VCaP (cell line): ENCODE results near the gene PPP6C.
A peak's percentile ranks its signal among the peaks of the same experiment; 100 is the strongest.
"Not testable (repeated sequence)": the region's sequence is repeated elsewhere in the genome, so short reads cannot be mapped to it uniquely, and the experiment has no call there.

Experiments
- H3K27ac ChIP-seq: fragments of 450-650 bp; 2 replicates; pipeline ENCODE4 v1.5.1; 2017
- TF ChIP-seq, protein P1 (sequence below): fragments of 450-650 bp; conservative IDR thresholded peaks from 2 replicates; pipeline ENCODE4 v1.5.1; 2017; ENCODE audit warnings: mild to moderate bottlenecking, moderate library complexity

Gene PPP6C

DNA sequence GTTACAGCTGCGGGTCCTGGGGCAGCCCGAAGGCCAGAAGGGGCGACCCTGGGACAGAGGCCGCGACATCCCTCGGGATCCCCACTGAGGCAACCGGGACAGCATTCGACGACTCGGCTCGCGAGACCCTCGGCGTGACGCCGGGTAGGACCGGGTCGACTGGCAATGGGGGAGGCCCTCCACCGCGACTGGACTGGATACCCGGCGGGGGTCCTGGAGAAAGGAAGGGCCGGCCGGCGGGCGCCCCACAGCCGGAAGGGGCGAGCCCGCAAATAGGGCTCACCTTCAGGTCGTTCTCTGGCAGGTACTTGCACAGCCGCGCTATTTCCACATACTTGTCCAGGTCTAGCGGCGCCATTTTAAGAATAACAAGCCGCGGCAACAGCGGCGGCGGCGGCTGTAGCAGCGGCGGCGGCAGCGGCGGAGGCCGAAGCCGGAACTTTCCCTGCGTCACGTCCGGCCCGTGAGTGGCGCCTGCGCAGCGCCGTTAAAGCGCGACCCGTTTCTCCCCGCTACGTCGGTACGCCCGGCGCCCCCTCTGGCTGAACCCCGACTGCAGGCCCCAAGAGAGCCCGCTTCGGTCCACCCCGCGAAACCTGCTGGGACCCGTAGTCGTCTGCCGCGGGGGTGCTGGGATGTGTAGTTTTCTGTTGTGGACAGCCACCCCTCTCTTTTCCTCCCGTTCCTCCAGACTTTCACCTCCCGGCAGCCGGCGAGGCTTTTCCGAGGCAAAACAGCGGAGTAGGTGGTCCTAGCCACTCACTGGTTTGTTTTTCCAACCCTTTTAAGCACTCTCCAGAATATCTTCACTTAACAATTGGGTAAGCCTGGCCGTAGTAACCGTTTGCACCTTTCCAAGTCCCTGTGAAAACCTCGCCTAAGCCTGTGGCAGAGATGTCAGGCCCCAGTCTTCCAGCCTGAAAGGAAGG is at the start of gene PPP6C:
PPP6C (minus strand) TSS at position 443 of the 929 bp plus-strand sequence; CDS start at position 358, 85 bp downstream.
- H3K27ac ChIP-seq: peak within 1 kb of the TSS; percentile 95
- TF ChIP-seq, protein P1, sequence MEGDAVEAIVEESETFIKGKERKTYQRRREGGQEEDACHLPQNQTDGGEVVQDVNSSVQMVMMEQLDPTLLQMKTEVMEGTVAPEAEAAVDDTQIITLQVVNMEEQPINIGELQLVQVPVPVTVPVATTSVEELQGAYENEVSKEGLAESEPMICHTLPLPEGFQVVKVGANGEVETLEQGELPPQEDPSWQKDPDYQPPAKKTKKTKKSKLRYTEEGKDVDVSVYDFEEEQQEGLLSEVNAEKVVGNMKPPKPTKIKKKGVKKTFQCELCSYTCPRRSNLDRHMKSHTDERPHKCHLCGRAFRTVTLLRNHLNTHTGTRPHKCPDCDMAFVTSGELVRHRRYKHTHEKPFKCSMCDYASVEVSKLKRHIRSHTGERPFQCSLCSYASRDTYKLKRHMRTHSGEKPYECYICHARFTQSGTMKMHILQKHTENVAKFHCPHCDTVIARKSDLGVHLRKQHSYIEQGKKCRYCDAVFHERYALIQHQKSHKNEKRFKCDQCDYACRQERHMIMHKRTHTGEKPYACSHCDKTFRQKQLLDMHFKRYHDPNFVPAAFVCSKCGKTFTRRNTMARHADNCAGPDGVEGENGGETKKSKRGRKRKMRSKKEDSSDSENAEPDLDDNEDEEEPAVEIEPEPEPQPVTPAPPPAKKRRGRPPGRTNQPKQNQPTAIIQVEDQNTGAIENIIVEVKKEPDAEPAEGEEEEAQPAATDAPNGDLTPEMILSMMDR: peak; percentile 68

DNA sequence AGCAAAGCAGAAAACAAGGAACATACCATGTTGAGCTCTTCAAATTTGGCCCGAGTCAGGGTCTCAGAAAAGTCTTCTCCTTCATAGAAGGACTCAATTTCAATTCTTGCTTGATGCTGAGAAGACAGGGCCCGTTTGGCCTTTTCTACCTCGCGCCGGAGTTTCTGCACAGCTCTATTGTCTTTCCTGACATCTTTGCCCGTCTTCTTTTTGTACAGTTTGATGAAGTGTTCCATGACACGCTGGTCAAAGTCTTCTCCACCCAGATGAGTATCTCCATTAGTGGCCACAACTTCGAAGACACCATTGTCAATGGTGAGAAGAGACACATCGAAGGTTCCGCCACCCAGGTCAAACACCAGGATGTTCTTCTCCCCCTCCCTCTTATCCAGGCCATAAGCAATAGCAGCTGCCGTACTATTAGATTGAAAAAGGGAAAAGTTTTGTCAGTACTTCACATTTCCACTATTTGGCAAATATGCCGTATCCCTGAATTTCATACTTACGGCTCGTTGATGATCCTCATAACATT is 49.4 kb upstream of the PPP6C start:
- peak overlapping the region; percentile 91; the same call in 1 of the 2 replicates for H3K27ac ChIP-seq

DNA sequence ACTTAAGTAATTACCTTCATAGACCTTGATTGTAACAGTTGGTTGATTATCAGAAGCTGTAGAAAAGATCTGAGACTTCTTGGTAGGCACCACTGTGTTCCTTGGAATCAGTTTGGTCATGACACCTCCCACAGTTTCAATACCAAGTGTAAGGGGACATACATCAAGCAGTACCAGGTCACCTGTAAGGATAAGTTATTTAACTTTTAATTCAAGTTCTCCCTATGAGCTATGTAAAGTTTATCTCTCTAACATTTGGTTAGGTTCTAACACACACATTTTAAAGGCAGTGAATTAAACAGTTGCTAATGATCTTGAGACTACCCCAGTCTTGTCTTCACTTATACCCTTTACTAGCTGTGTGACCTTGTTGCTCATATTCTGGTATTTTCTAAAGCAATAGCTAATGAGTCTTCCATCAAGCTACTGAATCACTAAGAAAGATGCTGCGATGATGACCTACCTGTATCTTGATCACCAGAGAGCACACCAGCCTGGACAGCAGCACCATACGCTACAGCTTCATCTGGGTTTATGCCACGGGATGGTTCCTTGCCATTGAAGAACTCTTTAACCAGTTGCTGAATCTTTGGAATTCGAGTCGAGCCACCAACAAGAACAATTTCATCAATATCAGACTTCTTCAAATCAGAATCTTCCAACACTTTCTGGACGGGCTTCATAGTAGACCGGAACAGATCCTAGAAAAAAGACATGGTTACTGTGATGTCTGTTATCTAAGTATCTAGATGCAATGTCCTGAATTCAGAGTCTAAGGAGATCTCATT is 48.7 kb upstream of the PPP6C start:
- TF ChIP-seq, protein P1: no peak
- H3K27ac ChIP-seq: peak overlapping the region; percentile 8; the same call in 1 of the 2 replicates

More for the DNA sequence above, 49.4 kb upstream of the PPP6C start:
- TF ChIP-seq, protein P1: no peak

DNA sequence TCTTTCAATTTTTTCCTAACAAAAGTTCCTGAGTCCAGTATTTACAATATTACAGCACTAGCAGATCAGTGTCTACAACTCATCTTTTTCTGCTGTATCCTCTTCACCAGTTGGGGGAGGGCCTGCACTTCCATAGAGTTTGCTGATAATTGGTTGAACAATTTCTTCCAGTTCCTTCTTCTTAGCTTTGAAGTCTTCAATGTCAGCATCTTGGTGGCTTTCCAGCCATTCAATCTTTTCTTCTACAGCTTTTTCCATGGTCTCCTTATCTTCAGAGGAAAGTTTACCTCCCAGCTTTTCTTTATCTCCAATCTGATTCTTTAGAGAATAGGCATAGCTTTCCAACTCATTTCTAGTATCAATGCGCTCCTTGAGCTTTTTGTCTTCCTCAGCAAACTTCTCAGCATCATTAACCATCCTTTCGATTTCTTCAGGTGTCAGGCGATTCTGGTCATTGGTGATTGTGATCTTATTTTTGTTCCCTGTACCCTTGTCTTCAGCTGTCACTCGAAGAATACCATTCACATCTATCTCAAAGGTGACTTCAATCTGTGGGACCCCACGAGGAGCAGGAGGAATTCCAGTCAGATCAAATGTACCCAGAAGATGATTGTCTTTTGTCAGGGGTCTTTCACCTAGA is 47.0 kb upstream of the PPP6C start:
- H3K27ac ChIP-seq: peak overlapping the region; percentile 2; the same call in 1 of the 2 replicates
- TF ChIP-seq, protein P1: 0 out of 2 replicates have a peak, but pooled peaks have one; percentile 32

DNA sequence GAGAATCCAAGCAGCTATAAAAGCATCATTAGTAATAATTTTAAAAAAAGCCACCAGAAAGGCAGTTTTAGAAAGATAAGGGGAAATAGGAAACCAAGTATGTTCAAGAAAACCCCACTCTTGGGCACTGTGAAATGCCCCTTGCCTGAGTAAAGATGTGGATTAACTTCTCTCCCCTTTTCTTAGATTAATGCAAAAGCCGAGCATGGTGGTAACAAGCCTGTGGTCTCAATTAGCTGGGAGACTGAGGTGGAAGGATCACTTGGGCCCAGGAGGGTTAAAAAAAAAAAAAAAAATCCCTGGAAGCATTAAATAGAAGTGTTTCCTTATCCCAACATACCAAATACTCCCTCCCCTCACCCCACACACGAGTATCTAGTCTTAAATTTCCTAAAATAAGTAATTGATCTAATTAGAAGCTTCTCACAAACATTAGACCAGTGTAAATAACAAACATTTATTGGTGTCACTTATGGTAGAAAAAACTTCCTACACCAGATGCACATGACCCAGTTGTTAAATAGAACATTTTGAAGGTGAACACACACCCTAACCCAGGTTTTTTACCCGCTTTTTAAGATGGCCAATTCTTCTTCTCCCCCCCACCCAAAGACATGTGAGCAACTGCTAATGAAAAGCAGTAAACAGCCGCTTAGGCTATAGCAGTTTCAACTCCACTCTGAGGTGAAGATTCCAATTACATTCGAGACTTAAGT is 46.4 kb upstream of the PPP6C start:
- peak overlapping the region; percentile 2; the same call in 1 of the 2 replicates for H3K27ac ChIP-seq

DNA sequence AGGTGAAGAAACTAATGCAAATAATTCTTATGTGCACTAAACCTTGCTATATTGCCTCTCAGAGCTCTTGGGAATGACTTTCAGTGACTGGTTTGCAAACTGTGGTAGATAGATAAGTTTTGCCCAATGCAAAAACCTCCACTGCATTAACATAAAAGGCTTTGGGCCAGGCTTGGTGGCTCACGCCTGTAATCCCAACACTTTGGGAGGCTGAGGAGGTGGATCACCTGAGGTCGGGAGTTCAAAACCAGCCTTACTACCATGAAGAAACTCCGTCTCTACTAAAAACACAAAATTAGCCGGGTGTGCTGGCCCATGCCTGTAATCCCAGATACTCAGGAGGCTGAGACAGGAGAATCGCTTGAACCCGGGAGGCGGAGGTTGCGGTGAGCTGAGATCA is 44.5 kb upstream of the PPP6C start:
- not testable (repeated sequence) for H3K27ac ChIP-seq

More for the DNA sequence above, 46.4 kb upstream of the PPP6C start:
- TF ChIP-seq, protein P1: no peak

DNA sequence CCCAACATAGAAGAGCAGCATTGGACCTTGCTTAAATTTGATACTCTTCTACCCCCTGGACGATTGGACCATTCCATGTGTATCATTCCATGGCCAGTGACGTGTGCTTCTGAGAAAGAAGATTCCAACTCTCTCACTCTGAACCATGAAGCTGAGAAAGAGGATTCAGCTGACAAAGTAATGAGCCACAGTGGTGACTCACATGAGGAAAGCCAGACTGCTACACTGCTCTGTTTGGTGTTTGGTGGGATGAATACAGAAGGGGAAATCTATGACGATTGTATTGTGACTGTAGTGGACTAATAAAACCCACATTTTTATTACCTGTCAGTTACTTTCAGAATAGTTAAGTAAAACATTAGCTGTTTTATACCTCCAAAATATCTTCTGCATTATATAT is 44.1 kb upstream of the PPP6C start:
- H3K27ac ChIP-seq: no peak overlapping the region
- TF ChIP-seq, protein P1: no peak
